Activated CD4-positive, CD25-positive, alpha-beta regulatory T cell treated with anti-CD3 and anti-CD28 coated beads, Interleukin-2, amount 50 U/mL, for 72 hours (primary cell): ENCODE measurements around the gene ERC2.

Source experiments
- DNase-seq: peaks from one replicate; pipeline ENCODE4 v3.0.0; 2021

Gene ERC2

GRCh38 chr3:55812394-55813013 is 655.8 kb downstream of the ERC2 start:
- no peak for DNase-seq

DNA sequence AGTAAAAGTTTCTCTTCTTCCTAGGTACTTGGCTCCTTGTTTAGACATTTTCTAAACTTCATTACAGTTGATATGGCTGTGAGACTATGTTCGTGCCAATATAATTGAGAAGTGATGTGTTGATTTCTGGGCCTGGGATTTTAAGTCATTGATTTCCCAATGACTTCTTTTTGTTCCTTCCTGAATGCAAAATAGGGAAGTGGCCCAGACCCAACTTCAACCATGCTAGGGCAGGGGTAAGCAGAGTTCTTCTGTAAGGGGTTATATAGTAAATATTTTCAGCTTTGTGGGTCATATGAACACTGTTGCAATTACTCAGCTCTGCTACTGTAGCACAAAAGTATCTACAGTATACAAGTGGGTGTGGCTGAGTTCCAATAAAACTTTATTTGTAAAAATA is 661.1 kb downstream of the ERC2 start:
- no peak for DNase-seq

DNA sequence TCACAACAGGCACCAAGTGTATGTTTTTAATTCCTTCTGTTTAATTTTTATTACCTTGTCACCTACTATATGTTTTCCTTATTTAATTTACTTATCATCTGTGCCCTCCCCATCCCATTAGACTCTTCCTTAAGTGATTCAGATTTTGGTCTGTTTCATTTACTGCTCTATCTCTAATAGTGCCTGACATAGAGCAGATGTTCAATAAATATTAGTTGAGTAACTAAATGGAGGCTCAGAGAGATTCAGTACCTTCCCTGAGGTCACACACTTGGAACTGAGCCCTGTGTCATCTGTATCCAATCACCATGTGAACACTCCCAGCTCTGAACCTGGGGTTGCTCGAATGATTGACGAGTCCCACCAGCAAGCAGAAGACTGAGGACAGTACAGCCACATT is 663.1 kb downstream of the ERC2 start:
- DNase-seq, result no peak

GRCh38 chr3:55804170-55805095 is 663.8 kb downstream of the ERC2 start:
- DNase-seq, result no peak

DNA sequence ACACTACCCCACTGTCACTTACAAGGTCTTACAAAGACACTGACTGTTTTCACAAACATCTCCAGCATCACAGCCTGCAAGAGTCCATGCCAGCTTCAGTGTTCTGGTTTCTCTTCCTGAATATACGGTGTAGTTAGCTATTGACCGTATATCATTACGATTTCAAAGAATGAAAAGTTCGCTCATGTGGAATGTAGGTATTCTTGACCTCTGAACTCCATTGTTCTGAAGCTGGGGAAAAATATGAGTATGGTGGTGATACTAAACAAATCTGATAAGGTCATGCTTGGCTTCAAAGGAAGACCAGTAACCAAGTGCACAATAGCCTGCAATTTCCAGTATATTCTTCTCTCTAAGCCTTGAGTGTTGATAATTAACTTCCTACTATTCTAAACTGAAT is 665.5 kb downstream of the ERC2 start:
- DNase-seq, result no peak

GRCh38 chr3:55801676-55802075 is 666.6 kb downstream of the ERC2 start:
- no peak for DNase-seq

DNA sequence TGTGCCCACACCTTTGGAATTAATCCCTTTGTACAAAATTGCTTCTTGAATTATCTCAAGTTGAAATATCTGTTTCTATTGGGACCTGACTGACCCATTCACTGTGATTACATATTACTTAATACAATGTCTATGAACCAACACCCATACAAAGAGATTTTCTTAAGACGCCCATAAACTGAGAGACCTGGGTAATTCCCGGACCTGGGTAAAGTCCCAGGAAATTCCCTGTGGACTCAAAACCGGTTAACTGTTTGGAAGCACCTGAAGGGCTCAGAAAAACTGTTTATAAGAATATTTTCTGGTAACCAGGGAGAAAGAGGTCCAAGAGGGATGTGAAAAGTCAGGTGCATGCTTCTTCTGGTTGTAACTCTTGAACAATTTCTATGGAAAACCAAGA is 667.2 kb downstream of the ERC2 start:
- no peak for DNase-seq

GRCh38 chr3:55797775-55798174 is 670.5 kb downstream of the ERC2 start:
- no peak for DNase-seq

DNA sequence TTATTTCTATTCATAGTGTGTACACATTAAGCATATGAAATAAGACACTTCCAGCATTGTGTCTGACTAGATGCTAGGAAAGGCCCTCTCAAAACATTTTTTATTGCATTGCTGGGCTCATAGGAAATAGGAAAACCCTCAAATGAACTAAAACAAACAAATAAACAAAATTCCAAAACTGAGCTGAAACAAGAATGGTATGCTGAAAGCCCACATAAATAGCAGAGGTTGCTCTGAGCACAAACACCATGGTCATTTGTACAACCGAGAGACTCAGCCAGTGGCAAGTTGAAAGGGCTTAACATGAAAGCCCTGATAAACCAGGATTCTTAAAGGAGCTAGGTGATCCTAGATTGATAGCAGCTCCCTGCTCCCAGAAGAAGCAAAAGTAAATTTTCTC is 671.2 kb downstream of the ERC2 start:
- no peak for DNase-seq

DNA sequence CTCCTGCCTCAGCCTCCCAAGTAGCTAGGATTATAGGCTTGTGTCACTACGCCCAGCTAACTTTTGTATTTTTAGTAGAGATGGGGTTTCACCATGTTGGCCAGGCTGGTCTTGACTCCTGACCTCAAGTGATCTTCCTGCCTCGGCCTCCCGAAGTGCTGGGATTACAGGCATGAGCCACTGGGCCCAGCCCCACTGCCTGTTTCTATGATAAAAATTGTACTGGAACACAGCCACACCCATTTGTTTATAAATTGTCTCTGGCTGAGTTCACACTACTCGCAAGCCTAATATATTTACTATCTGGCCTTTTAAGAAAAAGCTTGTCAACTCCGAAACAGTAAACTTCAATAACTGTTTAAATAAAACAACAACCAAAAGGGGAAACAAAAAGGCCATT is 671.7 kb downstream of the ERC2 start:
- no peak for DNase-seq

DNA sequence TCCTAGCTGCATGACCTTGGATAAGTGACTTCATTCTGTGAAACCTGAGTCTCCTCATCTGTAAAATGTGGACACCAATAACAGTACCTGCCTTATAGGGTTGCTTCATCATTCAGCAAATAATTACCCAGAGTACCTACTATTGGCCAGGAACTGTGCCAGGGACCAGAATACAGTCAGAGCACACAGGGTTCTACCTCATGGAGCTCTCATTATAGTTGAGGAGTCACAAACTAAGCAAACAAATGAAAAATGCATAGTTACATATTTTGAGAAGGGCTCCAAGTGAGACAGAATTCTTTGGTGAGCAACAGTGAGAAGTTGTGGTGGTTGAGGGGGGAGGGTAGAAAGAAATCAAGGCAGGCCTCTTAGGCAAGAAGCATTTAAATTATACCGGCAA is 672.5 kb downstream of the ERC2 start:
- no peak for DNase-seq

DNA sequence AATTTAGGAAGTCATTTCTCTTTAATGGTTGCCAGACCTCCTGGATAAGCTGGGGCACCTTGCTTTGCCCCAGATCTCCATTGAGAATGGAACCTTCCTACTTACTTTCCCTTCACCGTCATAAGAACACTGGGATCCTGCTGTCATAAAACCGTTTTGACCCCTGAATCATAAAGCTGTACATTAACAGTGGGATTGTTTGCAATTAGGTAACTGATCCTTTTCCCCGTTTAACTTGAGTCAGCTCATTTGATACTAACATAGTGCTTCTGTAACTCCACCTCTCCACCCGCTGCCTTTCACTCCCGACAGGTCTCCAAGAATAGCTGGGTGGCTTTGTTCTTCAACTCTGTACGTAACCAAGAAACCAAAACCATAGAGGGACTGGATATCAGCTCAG is 673.0 kb downstream of the ERC2 start:
- no peak for DNase-seq

GRCh38 chr3:55792742-55793141 is 675.5 kb downstream of the ERC2 start:
- no peak for DNase-seq

DNA sequence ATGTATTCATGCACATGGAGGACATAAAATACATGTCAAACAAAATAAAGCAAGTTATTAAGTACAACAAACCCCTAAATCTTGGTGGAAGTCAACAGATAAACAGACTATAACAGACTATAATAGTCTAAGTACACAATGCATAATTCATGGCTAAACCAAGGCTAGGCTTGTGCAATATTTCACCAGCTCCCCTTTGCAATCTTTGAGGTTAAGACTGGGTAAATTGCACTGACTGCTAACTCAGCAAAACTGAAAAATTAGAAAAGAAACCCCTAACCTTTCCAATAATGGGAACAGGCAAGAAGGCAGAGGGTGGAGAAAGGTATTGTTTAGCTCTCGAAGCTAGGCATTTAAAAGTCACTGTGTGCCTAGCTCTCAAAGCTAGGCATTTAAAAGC is 676.3 kb downstream of the ERC2 start:
- no peak for DNase-seq

DNA sequence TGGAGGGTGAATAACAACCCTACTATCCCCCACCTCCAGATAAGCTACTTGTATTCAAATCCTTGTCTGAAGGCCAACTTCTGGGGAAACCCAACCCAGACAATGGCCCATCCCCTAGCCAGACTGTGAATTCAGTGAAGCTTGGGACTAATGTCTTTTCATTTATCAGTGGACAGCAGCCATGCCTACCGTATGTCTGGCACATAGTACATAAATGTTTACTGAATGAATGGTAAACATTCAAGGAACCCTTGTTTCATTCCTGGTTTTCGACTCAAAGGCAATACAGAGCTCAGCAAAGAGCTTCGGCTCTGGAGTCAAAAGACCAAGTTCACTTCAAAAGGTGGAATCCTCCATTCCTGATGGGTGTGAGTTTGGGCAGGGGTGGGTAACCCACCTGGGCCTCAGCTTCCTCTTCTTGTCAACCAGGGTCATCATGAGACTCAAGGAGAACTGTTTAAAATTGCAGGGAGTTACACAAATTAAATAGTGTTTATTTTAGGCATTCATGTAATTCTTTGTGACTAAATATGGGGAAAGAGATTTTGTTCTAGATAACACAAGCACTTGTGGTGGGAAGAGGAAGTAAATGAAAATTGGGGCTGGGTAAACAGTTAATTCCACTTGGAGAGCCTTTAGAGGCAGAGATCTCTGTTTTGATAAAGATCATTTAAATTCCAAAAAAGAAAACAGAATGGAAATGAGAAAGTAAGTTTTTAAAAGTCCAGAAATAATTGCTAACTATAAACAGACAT is 677.5 kb downstream of the ERC2 start:
- no peak for DNase-seq

GRCh38 chr3:55789516-55789915 is 678.8 kb downstream of the ERC2 start:
- no peak for DNase-seq

- no peak for DNase-seq
These were observed 685.5 kb downstream of the ERC2 start for GRCh38 chr3:55782807-55783206.

DNA sequence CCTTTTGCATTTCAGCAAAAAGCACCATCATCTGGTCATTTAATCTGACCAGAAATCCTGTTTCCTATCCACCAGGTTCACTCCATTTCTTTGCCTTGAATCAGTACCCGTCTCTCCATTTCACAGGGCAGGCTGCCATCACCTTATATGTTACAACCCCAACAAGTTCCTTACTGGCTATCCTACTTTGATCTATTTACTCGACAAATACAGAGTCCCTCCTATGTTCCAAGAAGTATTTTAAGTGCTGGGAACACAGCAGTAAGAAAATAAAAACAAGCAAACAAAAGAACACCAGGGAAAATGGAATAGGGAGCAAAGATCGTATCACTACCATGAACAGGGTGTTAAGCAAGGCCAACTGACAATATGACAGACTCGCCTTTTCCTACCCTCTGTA is 685.9 kb downstream of the ERC2 start:
- DNase-seq, result no peak

- DNase-seq, result no peak
These were observed 687.4 kb downstream of the ERC2 start for GRCh38 chr3:55780913-55781312.

DNA sequence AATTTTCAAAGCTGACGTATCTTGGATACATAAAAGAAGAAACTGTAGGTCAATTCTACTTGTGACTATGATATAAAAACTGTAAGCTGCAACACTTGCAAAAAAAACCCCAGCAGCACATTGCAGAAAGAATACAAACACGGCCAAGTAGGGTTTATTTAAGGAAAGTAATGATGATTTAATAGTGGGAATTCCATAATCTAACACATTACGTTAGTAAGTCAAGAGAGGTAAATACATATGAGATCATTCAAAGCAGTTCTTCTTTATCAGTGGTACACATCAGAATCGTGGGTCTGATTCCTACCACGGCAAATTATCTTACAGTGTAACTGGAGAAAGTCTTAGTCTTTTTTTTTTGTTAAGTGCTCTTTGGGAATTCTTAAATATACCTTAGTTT is 688.7 kb downstream of the ERC2 start:
- DNase-seq, result no peak

GRCh38 chr3:55775366-55776154 is 692.7 kb downstream of the ERC2 start:
- no peak for DNase-seq

DNA sequence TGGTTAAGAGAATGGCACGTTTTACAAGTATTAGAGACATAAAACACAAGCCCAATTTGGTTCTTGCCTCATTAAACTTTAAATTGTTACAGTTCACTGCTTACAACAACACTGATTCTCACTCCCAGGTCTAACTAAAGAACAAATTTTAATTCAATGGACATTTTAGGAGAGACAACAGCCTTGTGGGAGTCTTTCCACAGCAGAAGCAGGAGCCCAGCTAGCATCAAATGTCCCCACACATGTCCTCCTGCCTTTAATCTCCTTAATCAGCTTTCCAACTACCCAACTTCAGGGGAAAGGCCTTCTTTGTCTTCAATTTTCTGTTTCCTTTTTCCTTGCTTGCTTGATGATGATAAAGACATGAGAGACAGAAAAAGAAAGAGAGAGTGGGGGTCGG is 693.4 kb downstream of the ERC2 start:
- no peak for DNase-seq

GRCh38 chr3:55771503-55771902 is 696.8 kb downstream of the ERC2 start:
- DNase-seq, result no peak
